ENCODE data around the gene TMEM52. TPM values are rescaled to one million over a fixed set of nuclear protein-coding genes. Genes with fewer than 3 reads are reported as not detected.

Gene TMEM52
- polyA plus RNA-seq, 2 of the 4 experiments (the other 2 are of a cell fraction) = 0.36 to 0.41 TPM

GRCh38 chr1:1914971-1915692 lies 3.9 kb downstream of the TMEM52 start, which contains the start of gene CALML6:
TSS of gene CALML6 (plus strand) at chr1:1915260. CDS start at chr1:1915281, 21 bp downstream.
- ChIA-PET POLR2A (no interaction called here), CTCF (interaction anchor here (2.6 kb wide), 1 partner anchor 9 kb away, joined by 7 read pairs; no protein-coding TSS in a partner anchor)
- Histone ChIP-seq H3K4me2 (no peak within 1 kb of the TSS), H3K4me1 (peaks cover 10% of the 10 kb centered on the region), H3K9me3 (no peaks in the 10 kb centered on the region), H3K27ac (no peak within 1 kb of the TSS), H3K4me3 (no peak within 1 kb of the TSS)
- TF ChIP-seq RARB (CRISPR knock-in tag; IDR thresholded peaks at IDR 0.05) = no peak
- TF ChIP-seq CTCF (IDR thresholded peaks at IDR 0.05) = no peak
- TF ChIP-seq FOSL2 (IDR thresholded peaks at IDR 0.05) = no peak
- no peak for TF ChIP-seq FOSL2 (CRISPR knock-in tag; IDR thresholded peaks at IDR 0.05)
- no peak for TF ChIP-seq CEBPB (IDR thresholded peaks at IDR 0.05)
- TF ChIP-seq HDAC2 (IDR thresholded peaks at IDR 0.05) = no peak
- no peak for TF ChIP-seq ZNF302 (CRISPR knock-in tag; IDR thresholded peaks at IDR 0.05)
- no peak for TF ChIP-seq GATA3 (IDR thresholded peaks at IDR 0.05; ENCODE audit: borderline replicate concordance)
- no peak for DNase-seq (ENCODE audit: low read depth in 1 of 2, low spot score in 1 of 2)
- ATAC-seq = no peak
- WGBS (ENCODE audit: missing lambda C conversion rate) = 86% methylated on average over 13 of the region's 15 CpGs
- FAIRE-seq = no peak

GRCh38 chr1:1914101-1914970 lies 4.7 kb downstream of the TMEM52 start:
- TF ChIP-seq HOXA7 (CRISPR knock-in tag; IDR thresholded peaks at IDR 0.05) (no peak), ZSCAN20 (CRISPR knock-in tag; IDR thresholded peaks at IDR 0.05) (no peak), ESRRA (IDR thresholded peaks at IDR 0.05; ENCODE audit: borderline replicate concordance, low read length) (no peak), EP300 (IDR thresholded peaks at IDR 0.05) (no peak), RNF2 (IDR thresholded peaks at IDR 0.05; ENCODE audit: borderline replicate concordance, low read depth) (no peak), TFCP2L1 (CRISPR knock-in tag; IDR thresholded peaks at IDR 0.05) (no peak), PHF8 (IDR thresholded peaks at IDR 0.05; ENCODE audit: borderline replicate concordance, low read depth) (no peak), RCOR1 (IDR thresholded peaks at IDR 0.05; ENCODE audit: low read depth, low read length) (no peak), HEYL (CRISPR knock-in tag; IDR thresholded peaks at IDR 0.05) (no peak), CTCF (IDR thresholded peaks at IDR 0.05) (no peak), HMGXB4 (CRISPR knock-in tag; IDR thresholded peaks at IDR 0.05; ENCODE audit: borderline replicate concordance) (no peak), HDAC2 (IDR thresholded peaks at IDR 0.05) (no peak)
- TF ChIP-seq, protein P1, sequence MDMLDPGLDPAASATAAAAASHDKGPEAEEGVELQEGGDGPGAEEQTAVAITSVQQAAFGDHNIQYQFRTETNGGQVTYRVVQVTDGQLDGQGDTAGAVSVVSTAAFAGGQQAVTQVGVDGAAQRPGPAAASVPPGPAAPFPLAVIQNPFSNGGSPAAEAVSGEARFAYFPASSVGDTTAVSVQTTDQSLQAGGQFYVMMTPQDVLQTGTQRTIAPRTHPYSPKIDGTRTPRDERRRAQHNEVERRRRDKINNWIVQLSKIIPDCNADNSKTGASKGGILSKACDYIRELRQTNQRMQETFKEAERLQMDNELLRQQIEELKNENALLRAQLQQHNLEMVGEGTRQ (IDR thresholded peaks at IDR 0.05) = no peak
- Histone ChIP-seq H3K27ac (no peak overlapping the region), H3K4me3 (no peak overlapping the region), H3K9me3 (no peaks in the 10 kb centered on the region), H3K4me2 (no peak overlapping the region), H3K4me1 (peaks cover 9% of the 10 kb centered on the region; the same call in 2 of the 3 replicates)
- 85% methylated on average over 8 of the region's 20 CpGs for WGBS (ENCODE audit: missing lambda C conversion rate)
- DNase-seq (ENCODE audit: low read depth in 1 of 2, low spot score in 1 of 2) = no peak
- CTCF ChIA-PET = interaction anchor here (0.7 to 2.6 kb wide), 2 partner anchors 8 to 130 kb away, joined by 3 to 7 read pairs; no protein-coding TSS in a partner anchor
- no peak for FAIRE-seq
- ATAC-seq = no peak
- POLR2A ChIA-PET = no interaction called here
